Ovary (tissue), 3 donors: ENCODE measurements around the gene ZNF629.

Experiments used
- CTCF ChIP-seq, 3 donors: fragments of 450-650 bp in 2 of 3; fragments of 200-600 bp in 1 of 3; IDR thresholded peaks; one replicate each; pipeline versions ENCODE4 v1.5.1 to v1.8.0; 2016 to 2022; ENCODE audit warnings: antibody characterized with exemption in 3 of 3, mild to moderate bottlenecking in 1 of 3
- POLR2A ChIP-seq: fragments of 450-650 bp; IDR thresholded peaks from one replicate; pipeline ENCODE4 v1.6.1; 2017; ENCODE audit warnings: antibody characterized with exemption, mild to moderate bottlenecking, moderate library complexity
- donor health status: DM: no; HTN: no; CAD: no.

DNA sequence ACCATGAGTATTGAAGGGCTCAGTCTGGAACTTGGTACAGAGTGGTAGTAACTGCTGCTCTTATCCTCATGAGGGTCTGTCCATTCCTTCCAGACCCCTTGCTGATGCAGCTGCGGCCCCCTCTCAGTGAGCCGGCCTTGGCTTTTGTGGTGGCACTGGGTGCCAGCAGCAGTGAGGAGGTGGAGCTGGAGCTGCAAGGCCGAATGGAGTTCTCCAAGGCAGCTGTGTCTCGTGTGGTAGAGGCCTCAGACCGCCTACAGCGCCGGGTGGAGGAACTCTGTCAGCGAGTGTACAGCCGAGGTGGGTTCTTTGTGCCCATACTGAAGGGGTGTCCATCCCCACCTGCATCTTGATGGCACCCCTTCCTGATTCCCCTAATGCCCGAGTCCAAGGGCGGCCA, 22.9 kb downstream of the ZNF629 start:
- no peak for TF ChIP-seq CTCF (IDR thresholded peaks at IDR 0.05)
- no peak for TF ChIP-seq POLR2A
